Thyroid gland (tissue), 4 donors: ENCODE data around the gene RNF34. TPM values are rescaled to one million over a fixed set of nuclear protein-coding genes. Genes with fewer than 3 reads are reported as not detected.

ENCODE experiments used
- DNase-seq, 2 donors: peaks; one replicate each; pipeline ENCODE4 v3.0.0-alpha.2; 2019
- H3K27ac ChIP-seq, 3 donors: fragments of 200-600 bp; sonication (generic); 1 replicate in 2 of 3; 2 replicates in 1 of 3; pipeline ENCODE4 v1.5.1; 2016 to 2019; ENCODE audit warnings: mild to moderate bottlenecking in 1 of 3, moderate library complexity in 1 of 3
- H3K27me3 ChIP-seq: fragments of 200-600 bp; sonication (generic); one replicate; pipeline ENCODE4 v1.5.1; 2019
- H3K36me3 ChIP-seq, 2 donors: fragments of 200-600 bp; sonication (generic); one replicate each; pipeline ENCODE4 v1.5.1; 2016 to 2019
- H3K4me1 ChIP-seq, 2 donors: fragments of 200-600 bp; sonication (generic); one replicate each; pipeline ENCODE4 v1.5.1; 2017 to 2019
- H3K4me3 ChIP-seq, 3 donors: fragments of 200-600 bp; sonication (generic); replicated peaks in 1 of 3; 1 replicate in 2 of 3; 2 replicates in 1 of 3; pipeline ENCODE4 v1.5.1; 2016; ENCODE audit warnings: mild to moderate bottlenecking in 1 of 3
- H3K9me3 ChIP-seq: fragments of 200-600 bp; sonication (generic); one replicate; pipeline ENCODE4 v1.5.1; 2017
- CTCF ChIP-seq, 6 experiments: fragments of 200-600 bp in 3 of 6; fragments of 450-650 bp in 3 of 6; sonication (generic) in 3 of 6; IDR thresholded peaks; one replicate each; pipeline ENCODE4 v1.5.1; 2016 to 2019; ENCODE audit warnings: antibody characterized with exemption in 6 of 6, mild to moderate bottlenecking in 2 of 6, inconsistent platforms in 1 of 6, moderate library complexity in 1 of 6
- POLR2A ChIP-seq, 2 donors: fragments of 450-650 bp; IDR thresholded peaks; one replicate each; pipeline ENCODE4 v1.6.1; 2017; ENCODE audit warnings: antibody characterized with exemption in 2 of 2, mild to moderate bottlenecking in 2 of 2, moderate library complexity in 1 of 2
- WGBS, 2 donors: methylation state at CpG; one replicate each; pipeline ENCODE4 v1.1.5; 2017; 5-methylcytosine and 5-hydroxymethylcytosine counted together
- intact Hi-C: fragments of 100-400 bp; cut with DNase I; formaldehyde crosslinking; loops from one replicate; pipeline ENCODE4 v1.15.1; 2023
- total RNA-seq, 4 donors: library from RNA; depleted of rRNA; stranded (reverse); fragments of >200 nt; gene quantifications; one replicate each; pipeline ENCODE4 v1.2.3, GENCODE V29; 2016

RNF34 gene
- total RNA-seq, 4 donors from 2014 or later: 38.7 to 64.0 (median 55.4) TPM

DNA sequence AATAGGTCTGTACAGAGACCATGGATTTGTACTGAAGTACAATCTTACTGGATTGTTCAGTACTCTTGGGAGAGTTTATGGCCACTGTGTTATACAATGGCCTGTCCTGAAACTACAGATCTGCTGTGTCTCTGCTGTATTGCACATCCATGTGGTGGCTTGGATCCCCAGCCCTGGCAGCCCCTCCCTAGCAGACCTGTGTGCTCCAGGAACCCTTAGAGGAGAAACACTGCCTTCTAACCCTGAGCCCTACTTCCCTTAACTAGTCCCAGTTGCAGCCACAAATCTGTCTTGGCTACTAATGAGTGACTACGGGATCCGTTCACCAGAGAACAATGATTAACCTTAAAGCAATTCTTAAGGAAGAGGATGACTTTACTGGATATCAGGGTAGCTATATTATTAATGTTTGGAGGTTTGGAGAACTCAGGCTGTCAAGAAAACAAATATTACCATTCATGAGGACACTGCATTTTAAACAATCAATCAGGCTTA lies 27.7 kb downstream of the RNF34 start:
- no peak for DNase-seq
- intact Hi-C loops: no loop called here
- Histone ChIP-seq H3K4me1 (no peaks in the 10 kb centered on the region), H3K9me3 (no peaks in the 10 kb centered on the region), H3K36me3 (peaks cover 40 to 53% of the 10 kb centered on the region in 2 donors), H3K4me3 (no peak overlapping the region), H3K27me3 (no peaks in the 10 kb centered on the region), H3K27ac (no peak overlapping the region)
- WGBS, 2 donors: 95 to 100% methylated on average over 2 of the region's 2 CpGs
- TF ChIP-seq POLR2A (IDR thresholded peaks at IDR 0.05) (no peak), CTCF (IDR thresholded peaks at IDR 0.05) (no peak)

DNA sequence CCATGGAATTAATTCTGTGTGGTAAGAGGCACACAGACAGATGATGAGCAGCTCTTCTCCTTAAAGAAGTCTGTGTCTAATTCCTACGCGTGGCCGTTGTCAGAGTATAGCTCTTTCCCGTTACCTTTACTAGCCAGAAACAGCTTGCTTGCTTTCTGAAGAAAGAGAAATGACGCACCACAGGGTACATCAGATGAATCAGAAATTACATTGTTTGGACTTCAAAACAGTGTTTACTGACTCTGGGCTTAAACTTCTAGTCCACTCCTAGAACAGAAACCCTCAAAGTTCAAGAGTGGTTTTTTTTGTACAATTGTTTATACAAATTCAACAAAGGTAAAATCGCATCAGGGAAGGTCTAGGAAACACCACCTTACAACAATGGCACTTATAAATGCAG lies 29.0 kb downstream of the RNF34 start:
- no peak for DNase-seq
- TF ChIP-seq POLR2A (IDR thresholded peaks at IDR 0.05) (no peak), CTCF (IDR thresholded peaks at IDR 0.05) (no peak)
- H3K9me3 ChIP-seq: no peaks in the 10 kb centered on the region
- 79 to 84% methylated on average over 6 of the region's 6 CpGs for WGBS, 2 donors
- H3K4me3 ChIP-seq: no peak overlapping the region
- no peak overlapping the region for H3K27ac ChIP-seq
- H3K27me3 ChIP-seq: no peaks in the 10 kb centered on the region
- peaks cover 29 to 50% of the 10 kb centered on the region in 2 donors for H3K36me3 ChIP-seq
- no peaks in the 10 kb centered on the region for H3K4me1 ChIP-seq
- intact Hi-C loops: no loop called here

GRCh38 chr12:121430833-121431415 lies 31.0 kb downstream of the RNF34 start:
- intact Hi-C loops: no loop called here
- 91 to 95% methylated on average over 6 of the region's 6 CpGs for WGBS, 2 donors
- Histone ChIP-seq H3K4me3 (no peak overlapping the region), H3K27ac (no peak overlapping the region), H3K36me3 (peaks cover 29 to 36% of the 10 kb centered on the region in 2 donors), H3K4me1 (no peaks in the 10 kb centered on the region), H3K27me3 (no peaks in the 10 kb centered on the region), H3K9me3 (no peaks in the 10 kb centered on the region)
- DNase-seq: no peak
- TF ChIP-seq CTCF (IDR thresholded peaks at IDR 0.05) (no peak), POLR2A (IDR thresholded peaks at IDR 0.05) (no peak)

DNA sequence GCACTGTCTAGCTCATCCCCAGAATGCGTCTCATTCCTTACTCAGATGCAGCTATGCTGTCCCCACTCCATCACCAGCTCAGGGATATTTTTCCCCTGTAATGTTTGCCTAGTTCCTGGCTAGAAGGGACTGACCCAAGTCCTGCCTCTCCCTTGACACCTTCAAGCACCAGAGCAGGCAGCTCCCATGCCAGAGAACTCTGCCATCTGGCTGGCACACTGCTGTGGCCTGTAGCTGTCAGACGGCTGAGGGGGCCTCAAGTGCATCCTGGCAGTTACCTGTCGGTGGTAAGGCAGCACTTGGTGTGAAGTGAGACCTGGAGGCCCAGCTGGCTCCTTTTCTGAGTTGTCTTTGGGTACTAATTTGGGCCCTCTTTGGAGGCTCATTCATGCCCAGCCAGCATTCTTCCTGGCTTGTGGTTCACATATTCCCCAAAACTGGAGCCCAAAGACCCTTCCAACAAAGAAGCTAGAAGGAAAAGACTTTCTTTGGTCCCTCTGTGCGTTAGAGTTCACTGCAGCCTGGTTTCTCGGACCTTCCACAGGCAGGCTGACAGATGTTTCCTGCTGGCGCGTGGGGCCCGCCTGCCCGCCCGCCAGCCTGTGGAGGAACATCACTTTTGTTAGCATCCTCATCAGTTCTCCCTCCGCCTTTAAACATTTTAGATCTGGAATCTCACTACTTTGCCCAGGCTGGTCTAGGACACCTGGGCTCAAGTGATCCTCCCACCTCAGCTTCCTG lies 33.0 kb downstream of the RNF34 start:
- no peaks in the 10 kb centered on the region for H3K9me3 ChIP-seq
- H3K27ac ChIP-seq: no peak overlapping the region
- WGBS, 2 donors: 89 to 96% methylated on average over 10 to 11 of the region's 11 CpGs
- intact Hi-C loops: no loop called here
- no peaks in the 10 kb centered on the region for H3K4me1 ChIP-seq
- H3K36me3 ChIP-seq: peaks cover 23 to 32% of the 10 kb centered on the region in 2 donors
- TF ChIP-seq POLR2A (IDR thresholded peaks at IDR 0.05) (no peak), CTCF (IDR thresholded peaks at IDR 0.05) (no peak)
- H3K27me3 ChIP-seq: no peaks in the 10 kb centered on the region
- no peak for DNase-seq
- H3K4me3 ChIP-seq: no peak overlapping the region

DNA sequence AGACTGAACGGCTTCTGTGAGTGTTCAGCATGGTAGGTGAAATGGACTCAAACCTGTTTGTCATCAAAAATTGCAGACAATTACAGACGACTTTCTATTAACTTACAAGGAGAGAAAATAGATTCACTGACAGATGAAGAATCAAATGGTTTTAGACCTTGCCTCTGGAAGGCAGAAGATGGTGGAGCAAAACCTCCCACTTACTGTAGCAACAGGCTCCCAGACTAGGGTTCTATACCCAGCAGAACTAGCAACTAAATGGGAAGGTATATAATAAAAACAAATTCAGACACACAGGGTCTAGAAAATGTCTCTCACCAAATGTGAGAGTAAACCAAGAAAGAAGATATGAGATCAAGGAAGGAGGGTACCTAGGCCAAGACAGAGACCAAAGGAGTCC lies 36.8 kb downstream of the RNF34 start:
- peaks cover 11 to 21% of the 10 kb centered on the region in 2 donors for H3K36me3 ChIP-seq
- H3K9me3 ChIP-seq: no peaks in the 10 kb centered on the region
- TF ChIP-seq POLR2A (IDR thresholded peaks at IDR 0.05) (no peak), CTCF (IDR thresholded peaks at IDR 0.05) (no peak)
- no peak for DNase-seq
- WGBS, 2 donors: 87 to 92% methylated on average over 2 of the region's 2 CpGs
- intact Hi-C loops: no loop called here
- H3K27ac ChIP-seq: no peak overlapping the region
- H3K27me3 ChIP-seq: no peaks in the 10 kb centered on the region
- H3K4me1 ChIP-seq: no peaks in the 10 kb centered on the region
- H3K4me3 ChIP-seq: no peak overlapping the region
